GM21390 (cell line): ENCODE results near the gene PLXNA4.

ENCODE experiments used
- ATAC-seq: cut with Tn5 transposase; IDR thresholded peaks from one replicate; pipeline ENCODE4 v1.9.1; 2021; ENCODE audit not compliant: unreplicated experiment

PLXNA4 gene

DNA sequence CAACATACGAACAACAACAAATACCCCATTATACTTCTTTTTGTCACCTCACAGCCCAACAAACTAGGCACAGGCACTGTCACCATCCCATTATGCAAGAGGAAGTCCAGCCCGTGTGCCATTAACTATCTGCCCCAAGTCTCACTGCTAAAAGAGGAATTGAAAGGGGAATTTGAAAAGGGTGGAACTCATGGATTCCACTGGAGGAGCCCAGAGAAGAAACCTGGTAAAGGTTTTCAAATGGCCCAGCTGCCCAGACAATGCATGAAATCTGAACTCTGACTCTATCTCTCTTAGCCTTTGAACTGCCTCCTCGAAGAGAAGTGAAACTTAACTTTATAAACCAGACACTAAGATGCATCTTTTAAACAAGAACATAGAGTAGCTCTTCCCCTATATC is 130.0 kb downstream of the PLXNA4 start:
- no peak for ATAC-seq

DNA sequence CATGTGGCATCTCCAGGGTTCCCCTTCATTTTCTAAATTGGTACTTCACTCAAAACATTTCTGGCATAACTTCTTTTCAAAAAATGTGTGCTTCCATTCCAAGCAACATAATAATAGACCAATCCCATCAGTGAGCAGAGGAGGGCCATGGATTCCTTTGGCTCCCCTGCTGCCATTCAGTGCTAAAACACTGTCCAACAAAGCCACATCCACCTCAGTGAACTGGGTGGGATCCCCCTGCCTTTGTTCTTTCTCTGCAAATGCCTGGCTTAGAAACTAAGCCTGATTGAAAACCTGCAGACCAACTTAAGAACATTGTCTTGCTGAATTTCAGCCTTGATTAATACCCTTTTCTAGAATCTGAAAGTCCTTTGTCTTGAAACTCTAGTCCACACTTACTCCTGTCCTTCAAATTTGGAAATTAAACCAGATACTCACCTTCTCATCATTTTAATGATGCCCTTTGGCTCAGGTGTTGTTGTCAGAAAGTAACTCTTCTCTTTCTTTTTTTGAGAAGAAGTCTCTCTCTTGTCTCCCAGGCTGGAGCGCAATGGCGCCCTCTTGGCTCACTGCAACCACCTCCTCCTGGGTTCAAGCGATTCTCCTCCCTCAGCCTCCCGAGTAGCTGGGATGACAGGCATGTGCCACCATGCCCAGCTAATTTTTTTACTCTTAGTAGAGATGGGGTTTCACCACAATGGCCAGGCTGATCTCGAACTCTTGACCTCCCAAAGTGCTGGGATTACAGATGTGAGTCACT is 132.3 kb downstream of the PLXNA4 start:
- ATAC-seq = no peak

DNA sequence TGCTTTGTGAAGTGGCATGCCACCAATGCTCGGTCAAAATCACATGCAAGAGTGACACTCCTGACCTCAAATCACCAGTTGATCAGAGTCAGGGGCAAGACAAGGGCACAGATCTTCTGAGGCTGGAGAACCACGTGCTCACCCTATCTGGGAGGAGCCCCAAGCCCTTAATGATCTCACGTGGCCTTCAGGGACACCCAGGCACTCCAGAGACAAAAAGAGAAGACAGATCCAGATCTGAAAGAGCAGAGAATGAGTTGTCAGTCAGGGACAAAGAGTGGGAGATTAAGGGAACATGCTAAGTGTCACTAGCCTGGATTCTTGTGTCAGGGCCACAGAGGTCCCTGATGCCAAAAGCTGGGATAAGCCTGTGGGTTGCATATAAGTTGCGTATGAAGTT is 134.3 kb downstream of the PLXNA4 start:
- no peak for ATAC-seq

DNA sequence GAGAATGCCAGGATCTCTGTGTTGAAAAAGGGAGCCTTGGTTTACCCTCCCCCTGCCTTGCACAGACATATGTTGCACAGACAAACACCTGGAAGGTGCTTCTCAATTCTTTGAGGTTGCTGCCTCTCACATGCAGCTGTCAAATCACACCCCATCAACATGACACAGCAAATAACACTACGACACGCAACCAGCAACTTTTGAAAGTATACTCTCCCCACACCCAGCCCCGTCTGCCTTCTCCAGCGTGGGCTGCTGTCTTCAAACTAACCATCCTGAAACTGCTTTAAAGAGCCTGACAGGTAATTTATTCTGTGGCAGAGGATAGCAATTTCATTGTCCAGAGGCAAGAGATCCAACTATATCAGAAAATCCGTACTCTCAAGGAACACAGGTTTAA is 136.1 kb downstream of the PLXNA4 start:
- ATAC-seq = no peak

DNA sequence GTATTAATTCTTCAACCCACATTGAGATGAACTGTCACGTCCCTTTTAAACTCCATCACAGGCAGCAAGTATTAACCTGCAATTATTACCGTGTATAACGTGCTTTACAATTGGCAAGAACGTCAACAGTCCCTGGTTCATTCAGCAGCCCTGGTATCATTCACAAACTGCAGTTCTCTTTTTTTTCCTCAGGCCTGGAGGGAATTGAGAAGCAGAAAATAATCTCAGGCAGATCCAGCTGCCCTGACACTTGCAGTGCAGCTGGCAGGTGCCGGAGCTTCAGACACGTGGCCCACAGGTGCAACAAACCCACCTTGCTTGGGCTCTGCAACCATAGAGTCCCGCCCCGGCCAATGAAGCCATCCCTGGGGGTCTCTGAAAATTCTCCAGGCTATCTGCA is 137.3 kb downstream of the PLXNA4 start:
- ATAC-seq = no peak

DNA sequence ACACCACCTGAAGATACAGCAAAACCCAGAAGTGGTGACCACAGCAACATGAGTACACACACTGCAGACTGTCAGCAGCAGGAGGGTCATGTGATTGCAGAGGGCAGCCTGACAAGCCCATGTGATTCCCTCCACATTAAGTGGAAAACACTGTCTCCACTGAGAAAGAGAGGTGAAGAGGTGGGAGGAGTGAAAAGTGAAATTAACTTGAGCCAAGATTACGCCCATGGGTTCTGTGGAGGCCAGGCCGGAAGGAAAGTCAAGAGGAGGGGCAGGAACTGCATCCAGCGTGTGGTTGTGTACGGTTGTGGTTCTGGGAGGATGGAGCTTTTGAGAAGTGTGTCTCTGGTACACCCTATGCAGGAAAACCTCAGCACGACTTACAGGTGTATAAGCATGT is 138.5 kb downstream of the PLXNA4 start:
- no peak for ATAC-seq

DNA sequence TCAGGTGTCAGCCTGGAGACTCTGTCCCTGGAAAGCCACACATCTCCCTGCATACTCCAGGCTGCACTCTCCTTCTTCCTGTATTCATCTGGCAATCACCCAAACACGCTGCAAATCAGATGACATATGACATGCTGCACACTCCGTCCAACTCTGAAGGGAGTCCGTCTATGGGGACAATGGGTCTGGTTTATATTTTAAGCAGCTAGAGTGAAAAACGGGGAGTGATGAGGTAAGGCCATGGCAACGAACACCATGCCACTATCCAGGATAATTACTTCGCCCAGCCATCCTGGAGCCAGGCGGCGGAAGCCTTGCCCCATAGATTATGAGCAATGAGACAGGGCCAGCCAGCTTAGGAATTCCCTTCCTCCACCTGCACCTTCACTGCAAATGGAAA is 140.1 kb downstream of the PLXNA4 start:
- no peak for ATAC-seq

DNA sequence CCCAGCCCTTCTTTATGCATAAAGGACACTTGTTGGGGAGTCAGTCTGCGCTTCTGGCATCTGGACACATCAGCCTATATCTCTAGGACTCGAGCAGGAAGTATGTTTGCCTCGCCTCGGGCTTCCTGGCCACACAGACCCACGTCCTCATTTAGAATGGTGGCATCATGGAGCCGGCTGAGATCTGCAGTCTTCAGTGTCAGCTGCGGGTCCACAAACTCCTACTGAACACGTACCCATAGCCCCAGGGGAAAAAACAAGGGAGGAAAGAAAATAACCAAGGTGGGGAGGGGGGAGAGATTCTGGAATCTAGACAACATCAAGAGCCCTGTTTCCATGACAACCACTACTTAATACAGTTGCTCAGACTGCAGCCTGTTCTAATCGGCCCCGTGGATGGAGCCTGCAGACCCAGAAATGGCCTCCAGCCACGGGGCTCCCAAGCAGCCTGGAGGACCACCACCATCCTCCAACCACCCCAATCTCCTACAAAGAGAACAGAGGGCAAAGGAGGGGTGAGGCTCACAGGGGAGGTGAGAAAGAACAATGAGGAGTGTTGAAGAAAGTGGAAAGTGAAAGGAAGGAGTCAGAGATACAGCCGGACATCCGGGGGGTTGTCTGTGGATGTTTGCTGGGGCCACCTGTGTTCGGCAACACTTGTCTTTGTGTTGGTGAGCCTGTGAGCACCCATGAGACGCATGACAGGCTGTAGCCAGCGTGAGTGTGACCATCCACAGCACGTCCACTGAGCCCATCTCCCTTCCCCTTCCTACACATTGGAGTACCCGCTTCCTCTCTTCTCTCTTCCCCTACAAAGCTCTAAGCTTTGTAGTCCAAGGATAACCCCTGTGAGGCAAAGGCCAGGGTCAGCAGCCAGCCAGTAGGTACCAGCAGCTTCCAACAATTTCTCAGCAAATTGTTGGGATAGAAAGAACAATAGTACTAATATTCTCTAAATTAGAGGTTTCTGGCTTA is 141.0 kb downstream of the PLXNA4 start:
- no peak for ATAC-seq

DNA sequence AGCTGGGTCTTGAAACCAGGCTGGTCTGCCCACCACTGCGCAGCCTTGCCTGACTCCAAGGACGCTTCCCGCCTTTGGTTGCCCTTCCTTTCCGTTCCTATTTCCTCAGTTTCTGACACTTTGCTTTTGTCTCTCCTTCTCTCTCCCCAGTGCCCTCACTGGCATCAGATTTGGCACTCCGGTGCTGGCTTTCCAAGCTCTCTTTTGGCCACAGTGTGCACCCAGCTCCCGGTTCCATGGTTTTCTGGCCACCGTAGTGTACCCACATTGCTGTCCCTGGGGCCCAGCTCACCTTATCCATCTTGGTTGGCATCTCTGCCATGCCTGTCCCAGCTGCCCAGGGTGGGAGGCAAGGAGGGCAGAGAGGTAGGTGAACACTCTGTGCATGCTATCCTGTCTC is 142.2 kb downstream of the PLXNA4 start:
- no peak for ATAC-seq

DNA sequence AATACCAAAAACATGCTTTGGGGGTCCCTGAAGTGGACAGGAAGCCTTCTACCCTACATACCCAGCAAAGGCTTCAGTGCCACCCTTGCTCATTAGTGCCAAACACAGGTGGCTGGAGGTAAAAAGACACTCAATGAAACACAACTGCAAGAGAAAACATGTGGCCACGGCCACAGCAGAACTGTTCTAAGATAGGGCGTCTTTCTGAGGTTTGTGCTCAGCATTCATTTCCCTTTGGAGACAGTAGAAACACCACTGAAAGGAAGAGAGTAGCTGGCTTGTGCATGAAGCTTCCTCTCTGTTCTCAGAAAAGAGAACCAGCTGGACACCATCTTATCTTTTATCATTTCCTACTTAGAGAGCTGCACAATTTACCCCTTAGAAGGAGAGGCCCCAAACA is 143.0 kb downstream of the PLXNA4 start:
- ATAC-seq = no peak

DNA sequence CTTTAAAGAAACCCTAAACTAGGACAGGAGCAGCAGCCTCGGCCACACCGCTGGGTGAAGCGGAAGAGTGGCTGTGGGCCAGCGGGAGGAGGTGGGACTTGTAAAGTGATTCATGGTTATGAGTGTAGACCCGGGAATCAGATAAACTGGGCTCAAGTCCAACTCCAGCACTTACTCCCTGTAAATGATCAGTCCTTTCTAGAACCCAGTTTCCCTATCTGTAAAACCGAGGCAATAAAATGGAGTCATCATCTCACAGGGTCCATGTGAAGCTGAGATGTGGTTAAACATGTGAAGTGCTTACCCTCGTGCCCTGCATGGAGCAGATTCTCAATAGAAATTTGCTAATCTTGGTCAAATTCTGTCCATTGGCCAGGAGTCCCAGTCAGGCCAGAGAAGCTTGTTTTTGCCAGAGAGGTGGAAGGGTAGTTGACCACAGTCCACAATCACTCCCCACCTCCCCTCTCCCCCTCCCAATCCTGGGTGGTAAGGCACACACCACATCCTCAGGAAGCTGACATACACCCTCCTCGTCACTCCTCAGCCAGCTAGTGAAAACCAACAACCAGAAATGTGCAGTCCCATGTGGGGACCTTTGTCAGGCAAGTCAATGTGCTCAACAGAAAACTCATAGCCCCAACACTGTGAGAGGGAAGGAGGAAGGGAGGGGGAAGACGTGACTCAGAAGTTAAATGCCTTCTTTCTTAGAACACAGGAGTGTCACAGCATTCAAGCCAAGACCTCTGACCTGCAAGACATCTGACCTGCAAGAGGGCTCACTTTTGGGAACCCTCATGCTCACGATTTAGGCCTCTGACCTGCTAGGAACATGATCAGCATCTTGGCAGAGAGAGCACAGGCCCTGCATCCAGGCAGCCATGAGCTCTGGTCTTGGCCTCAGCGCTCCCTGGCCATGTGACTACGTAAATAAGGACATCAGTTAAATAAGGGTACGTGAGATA is 145.1 kb downstream of the PLXNA4 start:
- ATAC-seq = no peak

DNA sequence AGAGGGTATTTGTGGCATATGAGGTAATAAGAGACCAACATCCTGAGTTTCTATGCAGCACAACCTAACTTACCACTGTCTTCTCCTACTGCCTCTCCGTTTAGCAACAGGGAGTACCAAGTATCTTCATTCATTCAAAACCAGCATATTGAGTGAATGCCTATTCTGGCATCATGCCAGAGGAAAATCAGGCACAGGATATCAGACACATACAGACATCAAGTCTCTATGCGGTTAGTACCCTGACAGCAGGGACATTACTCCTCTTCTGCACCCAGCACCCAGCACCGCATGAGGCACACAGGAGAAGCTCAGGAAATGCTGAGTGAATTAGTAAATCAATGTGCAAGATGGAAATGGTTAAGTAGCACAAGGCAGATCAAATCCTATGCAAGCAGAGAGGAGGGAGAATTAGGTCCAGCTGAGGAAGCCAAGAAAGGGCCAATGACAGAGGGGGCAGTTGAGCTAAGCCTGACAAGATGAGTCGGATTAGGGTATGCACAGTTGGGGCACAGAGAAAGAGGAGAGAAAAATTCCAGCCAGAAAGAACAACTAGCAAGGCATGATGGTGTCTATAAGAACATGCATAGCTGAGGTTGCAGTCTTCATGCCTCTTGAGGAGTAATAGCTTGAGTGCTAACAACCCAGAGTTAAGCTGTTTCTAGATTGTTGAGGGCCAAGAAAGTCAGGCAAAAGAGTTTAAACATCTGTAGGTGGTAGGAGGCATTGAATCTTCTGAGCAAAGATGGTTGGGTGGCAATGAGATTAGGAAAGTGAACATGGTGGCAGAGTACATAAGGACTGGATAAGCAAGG is 146.0 kb downstream of the PLXNA4 start:
- ATAC-seq = no peak

DNA sequence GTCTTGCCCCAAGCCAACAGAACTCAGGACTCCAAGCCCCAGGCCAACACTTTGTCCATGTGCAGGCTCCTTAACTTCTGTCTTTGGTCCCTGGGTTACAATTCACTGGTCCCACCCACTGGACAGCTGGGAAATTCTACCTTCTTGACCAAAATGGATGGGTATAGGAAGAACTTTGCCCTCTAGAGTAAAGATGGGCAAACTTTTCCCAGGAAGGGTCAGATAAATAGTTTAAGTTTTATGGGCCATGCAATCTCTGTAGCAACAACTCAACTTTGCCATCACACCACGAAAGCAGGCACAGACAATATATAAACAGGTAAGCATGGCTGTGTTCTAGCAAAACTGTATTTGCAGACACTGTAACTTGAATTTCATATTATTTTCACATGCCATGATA is 147.1 kb downstream of the PLXNA4 start:
- no peak for ATAC-seq

DNA sequence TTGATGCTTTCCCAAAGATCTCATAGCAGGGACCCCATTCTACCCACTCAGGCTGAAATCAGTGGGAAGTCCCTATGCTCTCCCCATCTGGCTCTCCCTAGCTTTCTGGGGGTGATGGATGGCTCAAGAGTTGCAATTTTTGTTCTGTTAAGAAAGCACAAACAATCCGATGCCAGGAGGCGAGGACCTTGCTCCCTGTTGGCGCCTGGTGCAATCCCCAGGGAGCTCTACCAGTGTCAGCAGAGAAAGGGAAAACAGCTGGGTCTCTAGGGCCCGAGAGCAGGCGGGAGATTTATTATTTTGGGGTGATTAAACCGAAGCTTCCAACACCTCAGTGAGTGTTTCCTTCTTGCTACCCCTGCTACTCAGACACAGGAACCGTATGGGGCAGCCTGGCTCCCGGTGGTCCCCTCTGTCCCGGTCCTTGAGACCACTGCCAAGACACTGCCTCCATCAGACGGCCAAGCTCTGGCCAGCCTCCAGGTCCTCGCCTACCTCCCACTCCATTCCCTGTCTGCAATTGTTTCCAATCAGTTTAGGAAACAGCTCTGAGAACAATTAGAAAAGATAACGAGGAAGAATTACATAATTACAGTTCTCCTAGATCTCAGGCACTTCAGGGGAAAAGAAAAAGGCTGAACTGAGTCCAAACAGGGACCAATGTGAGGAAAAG is 147.9 kb downstream of the PLXNA4 start:
- no peak for ATAC-seq

DNA sequence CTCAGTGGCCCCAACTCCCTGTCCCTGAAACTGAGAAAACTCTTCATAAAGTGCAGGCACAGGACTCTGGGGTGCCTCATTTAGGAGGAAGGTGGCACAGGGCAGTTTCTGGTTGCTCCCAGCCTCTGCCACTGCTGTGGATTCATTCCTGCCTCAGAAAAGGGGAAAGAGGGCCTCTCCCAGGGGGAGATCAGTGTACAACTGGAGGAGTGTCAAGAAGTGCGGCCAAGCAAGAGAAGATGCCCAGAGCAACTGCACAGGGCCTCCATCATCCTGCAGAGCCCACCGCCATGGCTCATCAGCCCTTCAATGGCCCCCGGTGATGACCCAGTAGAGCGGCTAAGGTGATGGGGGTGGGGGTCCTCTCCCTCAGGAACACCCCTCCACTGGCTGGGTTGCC is 150.3 kb downstream of the PLXNA4 start:
- ATAC-seq = no peak

DNA sequence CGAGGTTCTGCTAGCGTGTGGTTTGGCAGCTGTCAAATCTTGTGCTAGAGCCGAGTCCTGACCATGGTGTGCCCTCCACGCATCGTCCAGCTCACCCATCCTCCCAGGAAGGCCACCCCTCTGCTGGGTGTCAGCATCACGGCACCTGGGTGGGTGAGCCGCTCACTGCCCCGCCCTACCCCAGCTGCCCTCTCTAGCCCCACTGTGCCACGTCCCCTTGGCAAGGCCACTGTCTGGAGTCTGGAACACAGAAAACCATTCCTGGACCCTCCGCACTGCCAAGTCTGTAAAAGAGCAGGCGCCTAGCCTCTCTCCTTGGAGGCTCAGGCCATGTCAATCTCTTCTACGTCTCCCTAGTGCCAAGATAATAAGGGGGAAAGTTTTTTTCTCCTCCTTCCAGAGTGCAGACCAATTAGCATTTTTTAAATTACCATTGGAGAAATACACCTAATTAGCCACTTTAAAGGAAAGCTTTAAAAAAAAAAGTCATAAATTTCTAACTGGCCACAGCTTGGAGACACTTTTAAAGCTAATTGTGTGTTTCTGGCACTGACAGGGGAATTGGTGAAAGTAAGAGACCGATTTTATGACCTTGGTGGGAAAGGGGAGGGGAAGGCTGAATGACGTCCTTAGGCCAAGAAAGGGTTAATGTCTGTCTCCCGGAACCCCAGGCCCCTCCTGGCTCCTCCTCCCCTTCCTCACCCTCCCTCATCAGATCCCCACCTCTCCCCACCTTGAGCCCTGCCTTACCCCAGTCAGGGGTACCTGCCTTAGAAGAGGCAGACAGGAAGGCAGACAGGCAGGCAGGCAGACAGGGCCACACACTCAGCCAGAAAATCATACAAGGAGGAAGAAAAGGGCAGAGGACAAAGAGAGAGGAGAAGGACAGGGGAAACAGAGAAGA is 151.2 kb downstream of the PLXNA4 start:
- ATAC-seq = no peak

DNA sequence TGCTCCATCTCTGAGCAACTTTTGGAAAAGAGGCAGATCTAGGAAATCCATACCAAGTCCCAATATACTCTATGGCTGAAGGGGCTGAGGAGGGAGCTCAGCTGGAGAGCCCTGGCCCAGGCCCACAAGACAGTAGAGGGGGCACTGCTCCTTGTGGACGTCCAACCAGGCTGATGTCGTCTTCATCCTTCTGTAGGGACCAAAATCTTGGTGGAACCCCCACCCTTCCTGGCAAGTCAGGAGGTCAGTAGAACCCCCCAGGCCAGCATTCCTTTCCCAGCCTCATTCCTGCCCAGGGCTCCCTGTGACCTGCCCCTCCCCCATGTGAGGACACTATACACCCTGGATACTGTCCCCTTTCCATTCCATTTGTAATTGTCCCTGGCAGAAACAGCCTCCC is 152.0 kb downstream of the PLXNA4 start:
- no peak for ATAC-seq

DNA sequence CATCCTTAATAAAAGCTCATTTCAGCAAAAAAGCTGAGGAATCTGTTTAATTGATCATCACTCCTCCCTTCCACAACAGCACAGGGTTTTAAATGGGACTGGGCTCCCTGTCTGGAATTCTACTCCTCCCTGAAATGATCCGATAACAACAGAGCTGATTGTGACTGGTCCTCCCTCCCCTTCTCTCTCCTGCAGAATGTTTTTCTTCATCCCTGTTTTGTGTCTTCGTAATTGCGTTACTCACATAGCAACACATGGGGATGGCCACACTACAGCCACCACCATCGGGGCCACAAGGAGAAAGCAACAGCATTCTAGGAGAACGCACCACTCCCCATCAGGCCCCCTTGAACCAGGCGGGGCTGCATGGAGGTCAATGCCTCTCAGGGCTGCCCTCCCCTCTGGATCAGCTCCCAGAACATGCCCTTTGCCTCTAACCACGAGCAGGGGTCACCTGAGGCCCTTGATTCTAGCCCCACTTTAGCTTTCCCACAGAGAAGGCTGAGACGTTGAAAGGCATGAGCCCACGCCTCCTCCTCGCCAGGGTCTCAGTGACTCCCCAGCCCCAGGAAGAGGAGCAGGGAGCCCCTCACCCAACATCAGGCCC is 152.6 kb downstream of the PLXNA4 start:
- no peak for ATAC-seq
